SU-DHL-6 (cell line): ENCODE measurements around the gene OSTC.
A peak's percentile ranks its signal among the peaks of the same experiment; 100 is the strongest.

ENCODE experiments used
- H2AFZ ChIP-seq: fragments of 200-600 bp; sonication (generic); 2 replicates; pipeline ENCODE4 v1.6.1; 2014; ENCODE audit warnings: low read depth, mild to moderate bottlenecking, moderate library complexity, mixed read lengths, antibody characterized with exemption, low read length; ENCODE audit not compliant: severe bottlenecking
- H3F3A ChIP-seq: fragments of 200-600 bp; shearing (Covaris generic); 2 replicates; pipeline ENCODE4 v1.6.0; 2016; ENCODE audit warnings: antibody characterized with exemption, mild to moderate bottlenecking; ENCODE audit not compliant: insufficient read depth
- H3K27ac ChIP-seq: fragments of 200-600 bp; sonication (generic); 2 replicates; pipeline ENCODE4 v1.5.1; 2016; ENCODE audit warnings: low read depth, mild to moderate bottlenecking, low read length, moderate library complexity, mixed read lengths
- H3K27me3 ChIP-seq: fragments of 200-600 bp; sonication (generic), shearing (Covaris generic); 2 replicates; pipeline ENCODE4 v1.6.0; 2014; ENCODE audit warnings: mild to moderate bottlenecking, low read length
- H3K36me3 ChIP-seq: fragments of 200-600 bp; sonication (generic); 2 replicates; pipeline ENCODE4 v1.6.1; 2014; ENCODE audit warnings: mild to moderate bottlenecking, low read length, mixed read lengths
- H3K4me2 ChIP-seq: fragments of 300-600, 200-600 bp; shearing (Covaris generic), sonication (generic); 2 replicates; pipeline ENCODE4 v1.6.0; 2014; ENCODE audit warnings: low read length, low read depth, mild to moderate bottlenecking; ENCODE audit not compliant: poor library complexity, severe bottlenecking
- H3K4me3 ChIP-seq: fragments of 200-600 bp; sonication (generic); 2 replicates; pipeline ENCODE4 v1.5.1; 2014; ENCODE audit warnings: antibody characterized with exemption, low read length, mild to moderate bottlenecking, mixed read lengths; ENCODE audit not compliant: insufficient read depth, poor library complexity, severe bottlenecking
- H3K79me2 ChIP-seq: fragments of 200-600 bp; sonication (generic); 2 replicates; pipeline ENCODE4 v1.6.1; 2014; ENCODE audit warnings: mild to moderate bottlenecking, low read length, moderate library complexity; ENCODE audit not compliant: insufficient read depth
- H3K9ac ChIP-seq: fragments of 200-600 bp; sonication (generic); 2 replicates; pipeline ENCODE4 v1.7.0; 2014; ENCODE audit warnings: mild to moderate bottlenecking, low read length
- H3K9me2 ChIP-seq: fragments of 200-600 bp; sonication (generic); replicated peaks from 2 replicates; pipeline ENCODE4 v1.6.1; 2014; ENCODE audit warnings: low read length; ENCODE audit not compliant: insufficient read depth
- H3K9me3 ChIP-seq: fragments of 200-600 bp; sonication (generic); 2 replicates; pipeline ENCODE4 v1.6.1; 2014; ENCODE audit warnings: low read length, mixed read lengths; ENCODE audit not compliant: insufficient read depth
- H4K20me1 ChIP-seq: fragments of 200-600 bp; sonication (generic); 2 replicates; pipeline ENCODE4 v1.6.1; 2014; ENCODE audit warnings: low read depth, mild to moderate bottlenecking, antibody characterized with exemption, low read length, moderate library complexity, mixed read lengths
- CTCF ChIP-seq: fragments of 200-600 bp; sonication (generic); IDR thresholded peaks from one replicate; pipeline ENCODE4 v1.5.1; 2017; ENCODE audit warnings: antibody characterized with exemption, mild to moderate bottlenecking, low read length, moderate library complexity; ENCODE audit not compliant: insufficient read depth, poor library complexity, severe bottlenecking
- EZH2phosphoT487 ChIP-seq: fragments of 200-600 bp; sonication (generic), shearing (Covaris generic); conservative IDR thresholded peaks from 2 replicates; pipeline ENCODE4 v1.6.1; 2018; ENCODE audit warnings: mild to moderate bottlenecking, antibody characterized with exemption, low read length, moderate library complexity, mixed read lengths

The OSTC gene

GRCh38 chr4:108650212-108651013, at the start of gene OSTC:
TSS of gene OSTC (plus strand) at chr4:108650599. CDS start at chr4:108650656, 57 bp downstream.
- no peaks in the 10 kb centered on the region for H3K36me3 ChIP-seq
- no peaks in the 10 kb centered on the region for H3K27me3 ChIP-seq
- peaks cover 6% of the 10 kb centered on the region; the same call in 1 of the 2 replicates for H3F3A ChIP-seq
- H3K4me2 ChIP-seq = peak within 1 kb of the TSS; percentile 92
- peak within 1 kb of the TSS; percentile 87 for H2AFZ ChIP-seq
- peak within 1 kb of the TSS; percentile 37; the same call in 1 of the 2 replicates for H3K27ac ChIP-seq
- TF ChIP-seq CTCF (no peak), EZH2phosphoT487 (no peak)
- H3K9me2 ChIP-seq = no peaks in the 10 kb centered on the region
- peaks cover 35% of the 10 kb centered on the region for H3K79me2 ChIP-seq
- peak within 1 kb of the TSS; percentile 94 for H3K4me3 ChIP-seq
- peak within 1 kb of the TSS; percentile 83 for H3K9ac ChIP-seq
- no peaks in the 10 kb centered on the region for H4K20me1 ChIP-seq
- H3K9me3 ChIP-seq = no peaks in the 10 kb centered on the region

- Histone ChIP-seq H3K27me3 (no peaks in the 10 kb centered on the region), H3K9me2 (no peaks in the 10 kb centered on the region), H3F3A (no peaks in the 10 kb centered on the region), H4K20me1 (no peaks in the 10 kb centered on the region), H3K9me3 (no peaks in the 10 kb centered on the region), H3K79me2 (no peaks in the 10 kb centered on the region), H3K4me2 (no peak overlapping the region), H3K4me3 (no peak overlapping the region), H3K36me3 (no peaks in the 10 kb centered on the region), H3K27ac (no peak overlapping the region), H2AFZ (no peak overlapping the region), H3K9ac (no peak overlapping the region)
- no peak for TF ChIP-seq CTCF
- no peak for TF ChIP-seq EZH2phosphoT487
These were observed 49.3 kb upstream of the OSTC start for GRCh38 chr4:108601106-108601505.

- no peak overlapping the region for H3K4me3 ChIP-seq
- no peaks in the 10 kb centered on the region for H3K36me3 ChIP-seq
- no peaks in the 10 kb centered on the region for H4K20me1 ChIP-seq
- no peak for TF ChIP-seq EZH2phosphoT487
- TF ChIP-seq CTCF = no peak
- H3K9me3 ChIP-seq = no peaks in the 10 kb centered on the region
- no peak overlapping the region for H3K4me2 ChIP-seq
- no peaks in the 10 kb centered on the region for H3F3A ChIP-seq
- no peak overlapping the region for H2AFZ ChIP-seq
- no peaks in the 10 kb centered on the region for H3K9me2 ChIP-seq
- no peaks in the 10 kb centered on the region for H3K79me2 ChIP-seq
- no peak overlapping the region for H3K9ac ChIP-seq
- no peak overlapping the region for H3K27ac ChIP-seq
- H3K27me3 ChIP-seq = no peaks in the 10 kb centered on the region
These were observed 48.9 kb upstream of the OSTC start for GRCh38 chr4:108601532-108601931.
